HTR-8/SVneo (cell line): Measurements from ENCODE around the gene TM7SF3.

Experiments
- DNase-seq: peaks from one replicate; pipeline ENCODE4 v3.0.0; 2011; ENCODE audit warnings: low spot score, mixed read lengths; ENCODE audit not compliant: insufficient read length
- FAIRE-seq: peaks from 2 replicates; lab custom pipeline; 2011; peaks lifted over from hg19 to GRCh38; lab: Jason Lieb, UNC

Gene TM7SF3

DNA sequence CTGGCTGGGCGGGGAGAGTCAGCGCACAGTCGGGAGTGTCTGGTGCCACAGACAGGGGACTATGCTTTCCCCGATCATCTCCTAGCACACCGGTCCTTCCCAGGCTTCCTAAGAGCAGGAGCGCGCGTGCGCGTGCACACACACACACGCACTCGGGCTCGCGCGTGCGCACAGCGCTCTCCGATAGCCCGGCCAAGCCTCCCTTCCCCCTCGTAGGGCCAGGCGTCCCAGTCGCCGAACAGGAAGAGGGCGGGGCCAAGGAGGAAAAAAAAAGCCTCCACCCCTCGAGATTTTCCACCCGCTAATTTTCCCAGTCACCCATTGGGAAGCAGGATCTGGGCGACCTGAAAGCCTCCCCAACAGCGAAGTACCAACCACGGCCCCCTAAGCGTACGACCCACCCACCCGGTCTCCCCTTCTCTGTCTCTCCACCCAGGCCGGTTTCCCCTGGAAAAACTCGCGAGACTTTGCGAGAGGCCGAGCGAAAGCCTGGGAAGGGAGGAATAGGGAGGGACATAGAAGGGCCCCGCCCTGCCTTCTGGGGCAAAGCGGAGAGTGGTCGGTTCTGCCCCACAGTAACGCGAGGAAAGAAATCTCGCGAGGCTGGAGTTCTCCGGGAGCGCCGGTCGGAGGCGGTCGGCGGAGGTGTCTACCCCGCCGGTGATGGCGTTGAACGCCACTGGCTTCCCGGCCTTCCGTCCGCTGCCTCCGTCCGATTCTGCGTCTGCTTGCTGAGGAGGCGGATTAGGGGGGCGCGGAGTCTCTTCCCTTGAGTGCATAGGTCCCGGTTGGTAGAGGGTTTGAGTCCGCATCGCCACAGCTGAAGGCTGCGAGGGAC, 76.1 kb downstream of the TM7SF3 start, which contains the start of the genes FGFR1OP2 and INTS13:
FGFR1OP2 (plus strand) TSS at position 608 of the 838 bp plus-strand sequence. CDS start 15,689 bp downstream, outside the sequence.
INTS13 (minus strand) TSS at position 119 of the 838 bp plus-strand sequence. CDS start 1,178 bp downstream, outside the sequence.
- FAIRE-seq, result peak; percentile 97
- DNase-seq, result peak; percentile 98

DNA sequence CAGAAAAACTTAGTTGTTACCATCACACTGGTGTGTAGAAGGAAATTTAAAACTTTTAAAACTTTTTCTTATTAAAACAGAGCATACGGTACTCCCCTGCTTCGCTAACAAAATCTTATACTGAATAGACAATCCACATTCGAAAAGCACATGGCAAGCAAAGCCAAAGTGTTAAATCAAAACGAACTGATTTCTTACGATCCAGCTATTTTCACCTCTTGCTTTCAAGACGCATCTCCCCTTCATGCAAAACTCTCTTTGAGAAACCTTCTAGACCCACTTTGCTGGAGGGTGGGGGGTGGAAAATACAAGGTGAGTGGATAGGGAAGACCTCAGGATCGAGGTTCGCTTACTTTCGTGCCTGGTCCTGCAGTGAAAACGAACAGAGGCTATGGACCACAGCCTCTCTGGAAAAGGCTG, 76.7 kb downstream of the TM7SF3 start:
- DNase-seq (no peak), FAIRE-seq (no peak)

DNA sequence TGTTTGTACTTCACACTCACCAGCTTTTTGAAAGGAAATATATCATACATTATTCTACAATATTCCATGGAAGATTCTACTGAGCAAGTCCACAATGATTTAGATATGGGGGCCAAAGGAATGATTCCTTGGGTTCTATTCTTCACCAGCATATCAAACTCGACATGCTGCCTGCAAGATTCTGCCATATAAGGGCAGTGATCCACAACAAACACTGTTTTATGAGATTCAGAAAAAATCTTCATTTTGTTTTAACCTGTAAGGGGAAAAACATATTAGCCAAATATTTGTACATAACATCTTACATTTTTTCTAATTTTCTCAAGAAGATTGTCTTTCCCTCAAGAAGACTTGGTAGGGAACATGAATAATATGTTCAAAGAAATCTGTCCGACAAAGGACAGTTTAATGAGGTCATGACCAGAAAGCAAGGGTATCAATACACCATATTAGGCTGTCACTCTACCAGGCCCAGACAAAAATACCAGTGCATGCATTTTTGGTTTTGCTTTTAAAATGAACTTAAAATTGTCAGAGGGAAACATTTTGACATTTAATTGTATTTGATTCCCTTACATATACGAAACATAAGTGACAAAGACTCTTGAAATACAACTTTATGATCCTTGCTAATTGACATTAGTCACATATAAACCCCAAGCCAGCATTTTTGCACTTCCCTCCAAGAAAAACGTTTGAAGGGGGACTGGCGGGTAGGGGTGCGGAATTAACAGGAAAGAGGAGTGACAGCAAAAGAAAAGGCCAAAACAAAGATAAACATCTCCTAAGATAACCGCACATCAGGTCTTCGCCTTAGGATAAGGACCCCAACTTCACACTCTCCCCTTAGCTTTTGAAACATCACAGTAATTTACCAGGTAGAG, 77.4 kb downstream of the TM7SF3 start:
- DNase-seq, result no peak
- no peak for FAIRE-seq

DNA sequence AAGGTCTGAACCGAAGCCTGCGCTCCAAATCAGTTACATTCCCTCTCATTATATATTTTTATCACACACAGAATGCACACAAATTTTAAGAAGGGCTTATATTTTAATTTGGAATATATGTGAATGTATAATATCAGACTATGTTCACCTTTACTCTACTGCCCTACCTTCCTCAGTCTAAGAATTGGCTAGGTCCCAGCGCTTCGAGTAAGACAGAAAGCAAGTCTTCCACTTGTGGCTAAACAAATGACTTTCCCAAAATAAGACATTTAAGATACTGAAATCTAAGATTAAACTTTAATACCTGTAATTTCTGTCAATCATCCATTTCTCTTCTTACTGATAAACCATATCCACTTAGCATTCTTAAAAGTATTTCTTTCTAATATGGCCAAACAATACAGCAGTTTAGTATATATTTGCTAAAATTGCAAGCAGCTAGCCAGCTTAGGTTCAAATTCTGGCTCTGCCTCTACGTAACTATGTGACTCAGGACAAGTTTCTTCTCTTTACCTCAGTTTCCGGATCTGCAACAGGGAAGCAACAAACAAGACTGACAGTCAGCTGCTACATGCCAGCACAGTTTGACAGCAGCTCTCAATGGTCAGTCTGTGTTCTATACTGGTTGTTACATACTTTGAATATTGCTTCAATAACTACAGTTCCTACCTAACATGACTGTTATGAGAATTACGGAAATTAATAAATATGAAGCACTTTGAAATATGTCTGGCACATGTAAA, 78.4 kb downstream of the TM7SF3 start:
- DNase-seq (no peak), FAIRE-seq (no peak)

DNA sequence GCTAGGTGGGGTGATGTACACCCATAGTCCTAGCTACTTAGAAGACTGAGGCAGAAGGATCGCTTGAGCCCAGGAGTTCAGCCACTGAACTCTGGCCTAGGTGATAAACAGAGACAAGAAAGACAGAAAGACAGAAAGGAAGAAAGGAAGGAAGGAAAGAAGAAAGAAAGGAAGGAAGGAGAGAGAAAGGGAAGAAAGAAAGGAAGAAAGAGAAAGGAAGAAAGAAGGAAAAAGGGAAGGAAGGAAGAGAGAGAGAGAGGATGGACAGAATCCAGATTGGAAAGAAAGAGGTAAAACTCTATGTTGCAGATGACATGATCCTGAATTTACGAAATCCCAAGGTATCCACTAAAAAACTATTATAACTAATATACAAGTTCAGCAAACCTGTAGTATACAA, 84.6 kb downstream of the TM7SF3 start:
- DNase-seq, result no peak
- FAIRE-seq, result no peak

DNA sequence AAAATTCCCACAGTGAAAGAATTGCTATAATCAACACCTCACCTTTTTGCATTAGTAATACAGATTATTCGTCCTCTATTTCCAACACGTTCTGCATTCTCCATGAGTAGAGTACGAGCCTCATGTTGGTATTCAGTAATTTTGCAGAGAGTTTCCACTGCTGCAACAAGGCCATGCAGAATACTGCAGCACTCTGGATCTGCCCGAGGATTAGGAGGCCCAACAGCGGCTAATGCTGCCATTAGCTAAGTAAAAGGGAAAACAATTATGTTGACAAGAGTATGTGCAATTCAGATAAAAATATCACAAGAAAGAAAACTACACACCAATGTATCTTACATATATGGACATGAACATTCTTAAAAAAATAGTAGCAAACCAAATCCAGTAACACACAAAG, 85.5 kb downstream of the TM7SF3 start:
- DNase-seq (no peak), FAIRE-seq (no peak)
